HG02642 (cell line): ENCODE results near the gene OR5AC2.

ENCODE experiments used
- ATAC-seq: cut with Tn5 transposase; IDR thresholded peaks from one replicate; pipeline ENCODE4 v1.9.1; 2021; ENCODE audit warnings: mild to moderate bottlenecking; ENCODE audit not compliant: unreplicated experiment, poor library complexity

OR5AC2 gene

DNA sequence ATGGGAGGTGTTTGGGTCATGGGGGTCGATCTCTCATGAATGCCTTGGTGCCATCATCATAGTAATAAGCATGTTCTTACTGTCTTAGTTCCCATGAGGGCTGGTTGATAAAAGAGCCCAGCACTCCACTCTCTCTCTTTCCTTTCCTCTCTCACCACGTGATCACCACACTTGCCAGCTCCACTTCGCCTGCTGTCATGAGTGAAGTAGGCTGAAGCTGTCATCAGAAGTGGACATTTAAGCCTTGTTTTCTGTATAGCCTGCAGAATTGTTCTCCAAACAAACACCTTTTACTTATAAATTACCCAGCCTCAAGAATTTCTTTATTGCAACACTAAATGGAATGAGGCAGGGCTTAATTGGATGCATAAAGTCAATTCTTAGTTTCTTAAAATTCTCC lies 49.7 kb downstream of the OR5AC2 start:
- no peak for ATAC-seq
